ENCODE results near the gene ARFGAP3.

ARFGAP3 gene

GRCh38 chr22:42777126-42777525 is 79.9 kb downstream of the ARFGAP3 start:
- TF ChIP-seq, protein P1, sequence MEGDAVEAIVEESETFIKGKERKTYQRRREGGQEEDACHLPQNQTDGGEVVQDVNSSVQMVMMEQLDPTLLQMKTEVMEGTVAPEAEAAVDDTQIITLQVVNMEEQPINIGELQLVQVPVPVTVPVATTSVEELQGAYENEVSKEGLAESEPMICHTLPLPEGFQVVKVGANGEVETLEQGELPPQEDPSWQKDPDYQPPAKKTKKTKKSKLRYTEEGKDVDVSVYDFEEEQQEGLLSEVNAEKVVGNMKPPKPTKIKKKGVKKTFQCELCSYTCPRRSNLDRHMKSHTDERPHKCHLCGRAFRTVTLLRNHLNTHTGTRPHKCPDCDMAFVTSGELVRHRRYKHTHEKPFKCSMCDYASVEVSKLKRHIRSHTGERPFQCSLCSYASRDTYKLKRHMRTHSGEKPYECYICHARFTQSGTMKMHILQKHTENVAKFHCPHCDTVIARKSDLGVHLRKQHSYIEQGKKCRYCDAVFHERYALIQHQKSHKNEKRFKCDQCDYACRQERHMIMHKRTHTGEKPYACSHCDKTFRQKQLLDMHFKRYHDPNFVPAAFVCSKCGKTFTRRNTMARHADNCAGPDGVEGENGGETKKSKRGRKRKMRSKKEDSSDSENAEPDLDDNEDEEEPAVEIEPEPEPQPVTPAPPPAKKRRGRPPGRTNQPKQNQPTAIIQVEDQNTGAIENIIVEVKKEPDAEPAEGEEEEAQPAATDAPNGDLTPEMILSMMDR (IDR thresholded peaks at IDR 0.05; ENCODE audit: extremely low read depth, insufficient read depth, missing control alignments), result no peak
- DNase-seq (ENCODE audit: low spot score), result no peak
- in situ Hi-C loops (cut with MboI; ENCODE audit: low pct_unique_long_range_greater_than_20kb, low sequenced_read_pairs, unreplicated experiment), result no loop called here

DNA sequence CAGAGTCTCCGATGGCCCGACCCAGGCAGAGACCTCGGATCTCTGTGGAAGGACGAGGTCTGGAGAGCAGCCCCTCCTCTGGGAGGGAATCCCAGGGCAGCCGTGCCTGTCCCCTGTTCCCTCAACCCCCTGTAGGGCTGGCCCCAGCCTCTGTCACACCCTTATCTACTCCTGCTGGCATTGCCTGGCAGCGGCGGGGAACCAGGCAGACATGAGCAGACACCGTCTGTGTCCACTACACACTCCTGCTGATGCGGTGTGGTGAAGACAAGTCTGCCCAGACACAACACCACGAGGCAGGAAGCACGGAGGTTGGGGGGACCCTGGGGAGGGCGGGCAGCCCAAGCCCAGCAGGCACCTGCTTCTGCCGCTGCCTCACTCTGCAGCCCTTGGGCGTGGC is 83.9 kb downstream of the ARFGAP3 start:
- in situ Hi-C loops (cut with MboI; ENCODE audit: low pct_unique_long_range_greater_than_20kb, low sequenced_read_pairs, unreplicated experiment), result no loop called here
- TF ChIP-seq, protein P1 (IDR thresholded peaks at IDR 0.05; ENCODE audit: extremely low read depth, insufficient read depth, missing control alignments), result no peak
- DNase-seq (ENCODE audit: low spot score), result no peak

- in situ Hi-C loops (cut with MboI; ENCODE audit: low pct_unique_long_range_greater_than_20kb, low sequenced_read_pairs, unreplicated experiment), result no loop called here
- no peak for DNase-seq (ENCODE audit: low spot score)
- TF ChIP-seq, protein P1 (IDR thresholded peaks at IDR 0.05; ENCODE audit: extremely low read depth, insufficient read depth, missing control alignments), result no peak
Measured at GRCh38 chr22:42772647-42773046, 84.4 kb downstream of the ARFGAP3 start.

GRCh38 chr22:42770941-42771647 is 86.0 kb downstream of the ARFGAP3 start:
- no peak for DNase-seq (ENCODE audit: low spot score)
- in situ Hi-C loops (cut with MboI; ENCODE audit: low pct_unique_long_range_greater_than_20kb, low sequenced_read_pairs, unreplicated experiment), result no loop called here
- TF ChIP-seq, protein P1 (IDR thresholded peaks at IDR 0.05; ENCODE audit: extremely low read depth, insufficient read depth, missing control alignments), result no peak

DNA sequence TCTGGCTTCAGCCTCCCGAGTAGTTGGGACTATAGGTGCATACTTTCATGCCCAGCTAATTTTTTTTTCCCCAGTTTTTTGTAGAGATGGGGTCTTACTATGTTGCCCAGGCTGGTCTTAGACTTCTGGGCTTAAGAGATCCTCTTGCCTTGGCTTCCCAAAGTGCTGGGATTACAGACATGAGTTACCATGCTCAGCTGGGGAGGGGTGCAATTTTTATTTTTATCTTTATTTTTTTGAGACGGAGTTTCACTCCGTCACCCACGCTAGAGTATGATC is 86.7 kb downstream of the ARFGAP3 start:
- TF ChIP-seq, protein P1 (IDR thresholded peaks at IDR 0.05; ENCODE audit: extremely low read depth, insufficient read depth, missing control alignments), result no peak
- in situ Hi-C loops (cut with MboI; ENCODE audit: low pct_unique_long_range_greater_than_20kb, low sequenced_read_pairs, unreplicated experiment), result no loop called here
- no peak for DNase-seq (ENCODE audit: low spot score)

DNA sequence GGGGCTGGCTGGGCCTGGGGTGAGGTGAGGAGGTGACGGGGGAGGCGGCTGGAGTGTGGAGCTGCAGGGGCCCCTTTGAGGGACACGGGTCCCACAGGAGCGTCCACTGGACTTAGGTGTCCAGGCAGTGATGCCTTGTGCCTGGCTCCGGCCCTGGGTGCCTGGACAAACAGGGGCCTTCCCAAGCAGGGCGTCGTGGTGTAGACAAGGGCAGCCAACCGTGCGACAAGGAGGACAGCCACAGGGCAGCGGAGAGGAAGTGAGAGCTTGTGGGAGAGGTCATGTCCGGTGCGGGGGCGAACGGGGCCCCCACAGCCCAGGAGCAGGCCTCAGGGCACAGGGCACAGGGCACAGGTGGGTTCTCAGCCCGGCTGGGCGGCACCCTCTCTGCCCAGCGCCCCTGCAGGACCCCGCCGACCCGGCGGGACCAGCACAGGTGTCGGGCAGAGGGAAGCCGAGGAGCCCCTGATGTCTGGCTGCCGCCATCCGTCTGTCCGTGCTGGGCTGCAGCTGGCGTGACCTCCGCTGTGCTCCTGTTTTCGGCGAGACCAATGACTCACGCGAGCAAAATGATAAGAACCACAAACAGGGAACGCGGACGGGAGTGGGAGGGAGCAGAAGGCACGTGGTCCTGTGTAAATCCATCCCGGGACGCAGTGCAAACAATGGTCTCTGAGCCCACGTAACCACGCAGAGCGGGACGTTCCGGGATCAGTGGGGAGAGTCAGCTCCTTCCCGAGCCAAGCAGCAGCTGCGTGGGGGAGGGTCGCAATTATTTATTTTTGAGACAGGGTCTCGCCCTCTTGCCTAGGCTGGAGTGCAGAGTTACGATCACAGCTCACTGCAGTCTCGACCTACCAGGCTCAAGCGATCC is 87.3 kb downstream of the ARFGAP3 start:
- in situ Hi-C loops (cut with MboI; ENCODE audit: low pct_unique_long_range_greater_than_20kb, low sequenced_read_pairs, unreplicated experiment), result no loop called here
- TF ChIP-seq, protein P1 (IDR thresholded peaks at IDR 0.05; ENCODE audit: extremely low read depth, insufficient read depth, missing control alignments), result no peak
- peak; percentile 88 for DNase-seq (ENCODE audit: low spot score)

Measured in GM13977 (cell line).